PC-3 (cell line): ENCODE results near the gene TLR1. TPM values are rescaled to one million over a fixed set of nuclear protein-coding genes. Genes with fewer than 3 reads are reported as not detected.
"Not testable (repeated sequence)": the region's sequence is repeated elsewhere in the genome, so short reads cannot be mapped to it uniquely, and the experiment has no call there.

Experiments used
- ATAC-seq: fragments of 200-7000 bp; cut with Tn5 transposase; 2 replicates; pipeline ENCODE4 v1.9.1; 2020; ENCODE audit warnings: mild to moderate bottlenecking, moderate library complexity
- BruUV-seq: library from RNA; stranded (reverse); fragments of 400-500 nt; replicated peaks from 2 replicates; lab custom pipeline; 2021; lab: Mats Ljungman, UMichigan
- CTCF ChIA-PET: fragments of 300-600 bp; sonication (Branson Sonifier 250); formaldehyde crosslinking; loops from one replicate; lab custom pipeline; 2022; ENCODE audit warnings: antibody characterized with exemption; lab: Charles Lee
- POLR2A ChIA-PET: fragments of 300-600 bp; sonication (Branson Sonifier 250); formaldehyde crosslinking; loops from one replicate; lab custom pipeline; 2022; ENCODE audit warnings: antibody characterized with exemption; ENCODE audit not compliant: unreplicated experiment; lab: Charles Lee
- DNase-seq: peaks from one replicate; pipeline ENCODE4 v3.0.0-alpha.2; 2015
- H2AFZ ChIP-seq: fragments of 300-600 bp; sonication (generic); 2 replicates; pipeline ENCODE4 v1.6.0; 2016; ENCODE audit warnings: antibody characterized with exemption, low read length
- H3F3A ChIP-seq: fragments of 300-600 bp; sonication (generic); one replicate; pipeline ENCODE4 v1.6.0; 2017; ENCODE audit warnings: antibody characterized with exemption, low read length, control low read depth, mild to moderate bottlenecking; ENCODE audit not compliant: unreplicated experiment
- H3K27ac ChIP-seq: fragments of 300-600 bp; sonication (generic); 2 replicates; pipeline ENCODE4 v1.5.1; 2016; ENCODE audit warnings: mild to moderate bottlenecking, low read length
- H3K27me3 ChIP-seq: fragments of 300-600 bp; sonication (generic); 2 replicates; pipeline ENCODE4 v1.6.1; 2016; ENCODE audit warnings: low read length, mixed read lengths
- H3K36me3 ChIP-seq: fragments of 300-600 bp; sonication (generic); 2 replicates; pipeline ENCODE4 v1.6.1; 2016; ENCODE audit warnings: low read depth, mixed run types, low read length, mixed read lengths
- H3K4me1 ChIP-seq: fragments of 300-600 bp; sonication (generic); 2 replicates; pipeline ENCODE4 v1.5.1; 2016; ENCODE audit warnings: low read length; ENCODE audit not compliant: insufficient read depth
- H3K4me2 ChIP-seq: fragments of 300-600 bp; sonication (generic); 2 replicates; pipeline ENCODE4 v1.6.0; 2016; ENCODE audit warnings: low read length
- H3K4me3 ChIP-seq: fragments of 300-600 bp; sonication (generic); 2 replicates; pipeline ENCODE4 v1.5.1; 2016; ENCODE audit warnings: mild to moderate bottlenecking, low read length, mixed read lengths
- H3K79me2 ChIP-seq: fragments of 300-600 bp; sonication (generic); 2 replicates; pipeline ENCODE4 v1.6.1; 2017; ENCODE audit warnings: low read length, mixed read lengths
- H3K9ac ChIP-seq: fragments of 300-600 bp; sonication (generic); 2 replicates; pipeline ENCODE4 v1.6.0; 2016; ENCODE audit warnings: mild to moderate bottlenecking, low read length
- H3K9me2 ChIP-seq: fragments of 300-600 bp; sonication (generic); replicated peaks from 2 replicates; pipeline ENCODE4 v1.6.1; 2016; ENCODE audit warnings: mixed run types, low read length, mixed read lengths
- H3K9me3 ChIP-seq: fragments of 300-600 bp; sonication (generic); 2 replicates; pipeline ENCODE4 v1.6.1; 2016; ENCODE audit warnings: low read length, mixed read lengths
- H4K20me1 ChIP-seq: fragments of 300-600 bp; sonication (generic); 2 replicates; pipeline ENCODE4 v1.6.1; 2016; ENCODE audit warnings: low read length, mixed read lengths
- EZH2 ChIP-seq: fragments of 300-600 bp; sonication (generic); IDR thresholded peaks from one replicate; pipeline ENCODE4 v1.6.1; 2017; ENCODE audit warnings: antibody characterized with exemption, mild to moderate bottlenecking, low read length; ENCODE audit not compliant: unreplicated experiment
- EZH2phosphoT487 ChIP-seq: fragments of 300-600 bp; sonication (generic); IDR thresholded peaks from 2 replicates; pipeline ENCODE4 v1.6.1; 2018; ENCODE audit warnings: mild to moderate bottlenecking, antibody characterized with exemption, low read length, borderline replicate concordance
- intact Hi-C: fragments of 100-400 bp; cut with micrococcal nuclease; formaldehyde crosslinking; loops from 2 replicates; pipeline ENCODE4 v1.9.0; 2023
- total RNA-seq: library from RNA; depleted of rRNA; stranded (reverse); fragments of >200 nt; gene quantifications from 2 replicates; pipeline ENCODE4 v1.2.3, GENCODE V29; 2014
- TF ChIP-seq, protein P1 (sequence below): fragments of 300-600 bp; sonication (generic); conservative IDR thresholded peaks from 2 replicates; pipeline ENCODE4 v1.5.1; 2017; ENCODE audit warnings: antibody characterized with exemption, low read depth, mild to moderate bottlenecking, low read length

The TLR1 gene
- total RNA-seq, 1 experiment from 2014 or later: 0.47 TPM

GRCh38 chr4:38775326-38775725 is 29.3 kb downstream of the TLR1 start:
- Histone ChIP-seq H3K36me3 (no peaks in the 10 kb centered on the region), H3F3A (no peaks in the 10 kb centered on the region), H3K4me3 (no peak overlapping the region), H3K4me2 (no peak overlapping the region), H3K9me2 (no peaks in the 10 kb centered on the region), H2AFZ (no peak overlapping the region), H3K79me2 (no peaks in the 10 kb centered on the region), H3K9me3 (no peaks in the 10 kb centered on the region), H3K9ac (no peak overlapping the region), H3K27ac (no peak overlapping the region), H4K20me1 (no peaks in the 10 kb centered on the region), H3K4me1 (no peaks in the 10 kb centered on the region; the same call in 1 of the 2 replicates), H3K27me3 (no peaks in the 10 kb centered on the region)
- no peak for ATAC-seq
- intact Hi-C loops: no loop called here
- no peak for DNase-seq
- POLR2A ChIA-PET: no interaction called here
- no TSS peak for BruUV-seq
- TF ChIP-seq EZH2 (no peak), EZH2phosphoT487 (no peak)
- TF ChIP-seq, protein P1, sequence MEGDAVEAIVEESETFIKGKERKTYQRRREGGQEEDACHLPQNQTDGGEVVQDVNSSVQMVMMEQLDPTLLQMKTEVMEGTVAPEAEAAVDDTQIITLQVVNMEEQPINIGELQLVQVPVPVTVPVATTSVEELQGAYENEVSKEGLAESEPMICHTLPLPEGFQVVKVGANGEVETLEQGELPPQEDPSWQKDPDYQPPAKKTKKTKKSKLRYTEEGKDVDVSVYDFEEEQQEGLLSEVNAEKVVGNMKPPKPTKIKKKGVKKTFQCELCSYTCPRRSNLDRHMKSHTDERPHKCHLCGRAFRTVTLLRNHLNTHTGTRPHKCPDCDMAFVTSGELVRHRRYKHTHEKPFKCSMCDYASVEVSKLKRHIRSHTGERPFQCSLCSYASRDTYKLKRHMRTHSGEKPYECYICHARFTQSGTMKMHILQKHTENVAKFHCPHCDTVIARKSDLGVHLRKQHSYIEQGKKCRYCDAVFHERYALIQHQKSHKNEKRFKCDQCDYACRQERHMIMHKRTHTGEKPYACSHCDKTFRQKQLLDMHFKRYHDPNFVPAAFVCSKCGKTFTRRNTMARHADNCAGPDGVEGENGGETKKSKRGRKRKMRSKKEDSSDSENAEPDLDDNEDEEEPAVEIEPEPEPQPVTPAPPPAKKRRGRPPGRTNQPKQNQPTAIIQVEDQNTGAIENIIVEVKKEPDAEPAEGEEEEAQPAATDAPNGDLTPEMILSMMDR: no peak
- CTCF ChIA-PET: no interaction called here

DNA sequence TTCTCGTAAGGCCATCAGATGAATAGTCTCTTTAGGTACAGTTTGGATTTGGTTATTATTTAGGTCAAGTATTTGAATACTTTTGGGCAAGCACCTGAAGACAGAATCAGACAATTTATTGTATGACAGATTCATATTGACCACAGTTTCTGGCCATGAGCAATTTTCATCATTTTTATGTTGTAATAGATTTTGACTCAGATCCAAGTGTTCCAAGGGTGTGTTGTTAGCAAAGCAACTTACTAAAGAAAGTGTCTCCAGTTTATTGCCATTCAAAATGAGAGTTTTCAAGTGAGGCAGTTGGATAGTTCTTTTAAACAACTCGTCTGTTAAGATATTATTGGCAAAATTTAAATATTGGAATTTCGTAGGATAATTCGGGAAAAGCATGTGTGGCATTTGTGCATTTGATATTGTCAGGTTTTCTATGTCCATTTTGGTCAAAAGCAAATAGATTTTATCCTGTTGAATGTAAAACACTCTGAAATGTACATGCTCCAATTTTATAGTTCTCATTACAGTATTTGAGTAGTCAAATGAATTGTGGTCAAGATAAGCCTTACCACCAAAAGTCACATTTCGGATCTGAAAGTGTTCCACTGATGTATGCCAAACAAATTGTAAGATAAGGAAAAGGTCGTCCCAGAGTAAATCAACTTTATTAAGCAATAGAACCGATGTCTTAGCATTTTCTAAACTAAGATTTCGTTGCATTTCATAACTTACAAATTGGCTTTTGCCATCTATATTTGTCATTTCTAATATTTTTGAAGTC is 30.2 kb downstream of the TLR1 start:
- Histone ChIP-seq H3K4me1 (no peaks in the 10 kb centered on the region; the same call in 1 of the 2 replicates), H3K4me3 (no peak overlapping the region), H3K9me2 (no peaks in the 10 kb centered on the region), H3K36me3 (no peaks in the 10 kb centered on the region), H3K9ac (no peak overlapping the region), H3K27ac (no peak overlapping the region), H3K9me3 (no peaks in the 10 kb centered on the region), H3K27me3 (no peaks in the 10 kb centered on the region), H2AFZ (no peak overlapping the region), H3F3A (no peaks in the 10 kb centered on the region), H3K4me2 (no peak overlapping the region), H4K20me1 (no peaks in the 10 kb centered on the region), H3K79me2 (no peaks in the 10 kb centered on the region)
- POLR2A ChIA-PET: no interaction called here
- DNase-seq: peak; percentile 28
- no TSS peak for BruUV-seq
- ATAC-seq: no peak
- TF ChIP-seq EZH2 (no peak), EZH2phosphoT487 (no peak)
- TF ChIP-seq, protein P1: no peak
- CTCF ChIA-PET: no interaction called here
- intact Hi-C loops: no loop called here

- H3K27ac ChIP-seq, H3K79me2 ChIP-seq, intact Hi-C loops, H3K9me3 ChIP-seq, H3K27me3 ChIP-seq, H3K9me2 ChIP-seq, H3F3A ChIP-seq, DNase-seq, H3K9ac ChIP-seq, H3K4me1 ChIP-seq, H4K20me1 ChIP-seq, H3K4me3 ChIP-seq, H3K4me2 ChIP-seq, H2AFZ ChIP-seq, BruUV-seq, CTCF ChIA-PET, H3K36me3 ChIP-seq, ATAC-seq: not testable (repeated sequence)
- POLR2A ChIA-PET: interaction anchor here (0.5 kb wide), 1 partner anchor 19 kb away, joined by 4 read pairs; no protein-coding TSS in a partner anchor
Observed at GRCh38 chr4:38770281-38770680, 34.3 kb downstream of the TLR1 start.
